Measurements from ENCODE around the gene TTLL5.

The TTLL5 gene

GRCh38 chr14:75732888-75733287 lies 71.8 kb downstream of the TTLL5 start:
- Mint-ChIP-seq H3K4me3 (no peak overlapping the region), H3K9me3 (no peaks in the 10 kb centered on the region), H3K27ac (ENCODE audit: low read depth) (no peak overlapping the region), H3K36me3 (ENCODE audit: insufficient read depth) (peaks cover 9% of the 10 kb centered on the region), H3K27me3 (no peaks in the 10 kb centered on the region), H3K4me1 (no peaks in the 10 kb centered on the region)
- DNase-seq (ENCODE audit: low spot score in 2 of 2) (no peak), ATAC-seq (replicated peaks; ENCODE audit: extremely low read depth, poor library complexity, severe bottlenecking) (no peak)

- Mint-ChIP-seq H3K9me3 (no peaks in the 10 kb centered on the region), H3K27ac (ENCODE audit: low read depth) (no peak overlapping the region), H3K36me3 (ENCODE audit: insufficient read depth) (peaks cover 9% of the 10 kb centered on the region), H3K4me1 (no peaks in the 10 kb centered on the region), H3K27me3 (no peaks in the 10 kb centered on the region), H3K4me3 (no peak overlapping the region)
- DNase-seq (ENCODE audit: low spot score in 2 of 2) (no peak), ATAC-seq (replicated peaks; ENCODE audit: extremely low read depth, poor library complexity, severe bottlenecking) (no peak)
These were observed 73.8 kb downstream of the TTLL5 start for GRCh38 chr14:75734854-75735253.

GRCh38 chr14:75736845-75737485 lies 75.9 kb downstream of the TTLL5 start:
- Mint-ChIP-seq H3K36me3 (ENCODE audit: insufficient read depth) (peaks cover 9% of the 10 kb centered on the region), H3K4me3 (no peak overlapping the region), H3K4me1 (no peaks in the 10 kb centered on the region), H3K27ac (ENCODE audit: low read depth) (no peak overlapping the region), H3K27me3 (no peaks in the 10 kb centered on the region), H3K9me3 (no peaks in the 10 kb centered on the region)
- DNase-seq (ENCODE audit: low spot score in 2 of 2) (no peak), ATAC-seq (replicated peaks; ENCODE audit: extremely low read depth, poor library complexity, severe bottlenecking) (no peak)

- peaks cover 9% of the 10 kb centered on the region for H3K36me3 Mint-ChIP-seq (ENCODE audit: insufficient read depth)
- H3K4me1 Mint-ChIP-seq: no peaks in the 10 kb centered on the region
- no peak overlapping the region for H3K4me3 Mint-ChIP-seq
- ATAC-seq (replicated peaks; ENCODE audit: extremely low read depth, poor library complexity, severe bottlenecking) (no peak), DNase-seq (ENCODE audit: low spot score in 2 of 2) (no peak)
- no peaks in the 10 kb centered on the region for H3K9me3 Mint-ChIP-seq
- no peaks in the 10 kb centered on the region for H3K27me3 Mint-ChIP-seq
- H3K27ac Mint-ChIP-seq (ENCODE audit: low read depth): no peak overlapping the region
These were observed 77.1 kb downstream of the TTLL5 start for GRCh38 chr14:75738192-75738591.

- Mint-ChIP-seq H3K36me3 (ENCODE audit: insufficient read depth) (peaks cover 18% of the 10 kb centered on the region), H3K4me3 (no peak overlapping the region), H3K9me3 (peaks cover 6% of the 10 kb centered on the region), H3K4me1 (no peaks in the 10 kb centered on the region), H3K27me3 (no peaks in the 10 kb centered on the region), H3K27ac (ENCODE audit: low read depth) (no peak overlapping the region)
- no peak for ATAC-seq (replicated peaks; ENCODE audit: extremely low read depth, poor library complexity, severe bottlenecking)
- no peak for DNase-seq (ENCODE audit: low spot score in 2 of 2)
These were observed 81.8 kb downstream of the TTLL5 start for GRCh38 chr14:75742867-75743266.

- ATAC-seq (replicated peaks; ENCODE audit: extremely low read depth, poor library complexity, severe bottlenecking) (no peak), DNase-seq (ENCODE audit: low spot score in 2 of 2) (no peak)
- Mint-ChIP-seq H3K27me3 (no peaks in the 10 kb centered on the region), H3K4me1 (no peaks in the 10 kb centered on the region), H3K4me3 (no peak overlapping the region), H3K27ac (ENCODE audit: low read depth) (no peak overlapping the region), H3K9me3 (peaks cover 6% of the 10 kb centered on the region), H3K36me3 (ENCODE audit: insufficient read depth) (peaks cover 21% of the 10 kb centered on the region)
These were observed 86.9 kb downstream of the TTLL5 start for GRCh38 chr14:75747899-75748298.

GRCh38 chr14:75748336-75748735 lies 87.3 kb downstream of the TTLL5 start:
- DNase-seq (ENCODE audit: low spot score in 2 of 2) (no peak), ATAC-seq (replicated peaks; ENCODE audit: extremely low read depth, poor library complexity, severe bottlenecking) (no peak)
- Mint-ChIP-seq H3K9me3 (peaks cover 6% of the 10 kb centered on the region), H3K27me3 (no peaks in the 10 kb centered on the region), H3K36me3 (ENCODE audit: insufficient read depth) (peaks cover 21% of the 10 kb centered on the region), H3K4me1 (no peaks in the 10 kb centered on the region), H3K27ac (ENCODE audit: low read depth) (no peak overlapping the region), H3K4me3 (no peak overlapping the region)

GRCh38 chr14:75751296-75751695 lies 90.2 kb downstream of the TTLL5 start:
- H3K27me3 Mint-ChIP-seq: no peaks in the 10 kb centered on the region
- H3K36me3 Mint-ChIP-seq (ENCODE audit: insufficient read depth): peaks cover 13% of the 10 kb centered on the region

GRCh38 chr14:75752086-75752485 lies 91.0 kb downstream of the TTLL5 start:
- no peak for DNase-seq (ENCODE audit: low spot score in 2 of 2)

More at GRCh38 chr14:75751296-75751695, 90.2 kb downstream of the TTLL5 start:
- DNase-seq (ENCODE audit: low spot score in 2 of 2) (no peak), ATAC-seq (replicated peaks; ENCODE audit: extremely low read depth, poor library complexity, severe bottlenecking) (no peak)
- Mint-ChIP-seq H3K27ac (ENCODE audit: low read depth) (no peak overlapping the region), H3K9me3 (peaks cover 6% of the 10 kb centered on the region), H3K4me3 (no peak overlapping the region), H3K4me1 (no peaks in the 10 kb centered on the region)

GRCh38 chr14:75752907-75753594 lies 92.0 kb downstream of the TTLL5 start:
- no peak overlapping the region for H3K4me3 Mint-ChIP-seq
- peak overlapping the region; percentile 33 for H3K27ac Mint-ChIP-seq (ENCODE audit: low read depth)
- H3K36me3 Mint-ChIP-seq (ENCODE audit: insufficient read depth): peaks cover 4% of the 10 kb centered on the region
- H3K4me1 Mint-ChIP-seq: no peaks in the 10 kb centered on the region
- no peaks in the 10 kb centered on the region for H3K27me3 Mint-ChIP-seq
- H3K9me3 Mint-ChIP-seq: no peaks in the 10 kb centered on the region
- ATAC-seq (replicated peaks; ENCODE audit: extremely low read depth, poor library complexity, severe bottlenecking) (no peak), DNase-seq (ENCODE audit: low spot score in 2 of 2) (no peak)

More at GRCh38 chr14:75752086-75752485, 91.0 kb downstream of the TTLL5 start:
- no peak overlapping the region for H3K4me3 Mint-ChIP-seq
- no peak overlapping the region for H3K27ac Mint-ChIP-seq (ENCODE audit: low read depth)
- H3K4me1 Mint-ChIP-seq: no peaks in the 10 kb centered on the region
- H3K9me3 Mint-ChIP-seq: peaks cover 2% of the 10 kb centered on the region
- peaks cover 7% of the 10 kb centered on the region for H3K36me3 Mint-ChIP-seq (ENCODE audit: insufficient read depth)
- ATAC-seq (replicated peaks; ENCODE audit: extremely low read depth, poor library complexity, severe bottlenecking): no peak
- no peaks in the 10 kb centered on the region for H3K27me3 Mint-ChIP-seq

GRCh38 chr14:75753696-75754095 lies 92.7 kb downstream of the TTLL5 start:
- H3K27ac Mint-ChIP-seq (ENCODE audit: low read depth): no peak overlapping the region

GRCh38 chr14:75757644-75758402 lies 96.8 kb downstream of the TTLL5 start:
- H3K36me3 Mint-ChIP-seq (ENCODE audit: insufficient read depth): peaks cover 2% of the 10 kb centered on the region
- ATAC-seq (replicated peaks; ENCODE audit: extremely low read depth, poor library complexity, severe bottlenecking) (no peak), DNase-seq (ENCODE audit: low spot score in 2 of 2) (no peak)
- no peaks in the 10 kb centered on the region for H3K4me1 Mint-ChIP-seq
- no peak overlapping the region for H3K27ac Mint-ChIP-seq (ENCODE audit: low read depth)
- H3K27me3 Mint-ChIP-seq: no peaks in the 10 kb centered on the region
- no peaks in the 10 kb centered on the region for H3K9me3 Mint-ChIP-seq
- no peak overlapping the region for H3K4me3 Mint-ChIP-seq

More at GRCh38 chr14:75753696-75754095, 92.7 kb downstream of the TTLL5 start:
- peaks cover 2% of the 10 kb centered on the region for H3K36me3 Mint-ChIP-seq (ENCODE audit: insufficient read depth)
- DNase-seq (ENCODE audit: low spot score in 2 of 2) (no peak), ATAC-seq (replicated peaks; ENCODE audit: extremely low read depth, poor library complexity, severe bottlenecking) (no peak)
- H3K4me3 Mint-ChIP-seq: no peak overlapping the region
- H3K27me3 Mint-ChIP-seq: no peaks in the 10 kb centered on the region
- no peaks in the 10 kb centered on the region for H3K4me1 Mint-ChIP-seq
- no peaks in the 10 kb centered on the region for H3K9me3 Mint-ChIP-seq

GRCh38 chr14:75764020-75764419 lies 103.0 kb downstream of the TTLL5 start:
- Mint-ChIP-seq H3K27me3 (no peaks in the 10 kb centered on the region), H3K9me3 (no peaks in the 10 kb centered on the region), H3K27ac (ENCODE audit: low read depth) (no peak overlapping the region), H3K4me3 (no peak overlapping the region), H3K4me1 (no peaks in the 10 kb centered on the region), H3K36me3 (ENCODE audit: insufficient read depth) (no peaks in the 10 kb centered on the region)
- ATAC-seq (replicated peaks; ENCODE audit: extremely low read depth, poor library complexity, severe bottlenecking) (no peak), DNase-seq (ENCODE audit: low spot score in 2 of 2) (no peak)
